ENCODE results near the gene NFX1. TPM values are rescaled to one million over a fixed set of nuclear protein-coding genes. Genes with fewer than 3 reads are reported as not detected.

The NFX1 gene
- total RNA-seq, 1 donor from 2014 or later: 13.0 TPM

GRCh38 chr9:33419708-33420303, 129.5 kb downstream of the NFX1 start:
- no peaks in the 10 kb centered on the region for H3K4me1 Mint-ChIP-seq
- H3K79me2 ChIP-seq (ENCODE audit: low read depth): no peaks in the 10 kb centered on the region
- H3K27ac Mint-ChIP-seq: no peak overlapping the region
- H3K27me3 Mint-ChIP-seq (ENCODE audit: insufficient read depth, low read depth): peaks cover 11% of the 10 kb centered on the region
- DNase-seq (ENCODE audit: low spot score): no peak
- TF ChIP-seq, protein P1, sequence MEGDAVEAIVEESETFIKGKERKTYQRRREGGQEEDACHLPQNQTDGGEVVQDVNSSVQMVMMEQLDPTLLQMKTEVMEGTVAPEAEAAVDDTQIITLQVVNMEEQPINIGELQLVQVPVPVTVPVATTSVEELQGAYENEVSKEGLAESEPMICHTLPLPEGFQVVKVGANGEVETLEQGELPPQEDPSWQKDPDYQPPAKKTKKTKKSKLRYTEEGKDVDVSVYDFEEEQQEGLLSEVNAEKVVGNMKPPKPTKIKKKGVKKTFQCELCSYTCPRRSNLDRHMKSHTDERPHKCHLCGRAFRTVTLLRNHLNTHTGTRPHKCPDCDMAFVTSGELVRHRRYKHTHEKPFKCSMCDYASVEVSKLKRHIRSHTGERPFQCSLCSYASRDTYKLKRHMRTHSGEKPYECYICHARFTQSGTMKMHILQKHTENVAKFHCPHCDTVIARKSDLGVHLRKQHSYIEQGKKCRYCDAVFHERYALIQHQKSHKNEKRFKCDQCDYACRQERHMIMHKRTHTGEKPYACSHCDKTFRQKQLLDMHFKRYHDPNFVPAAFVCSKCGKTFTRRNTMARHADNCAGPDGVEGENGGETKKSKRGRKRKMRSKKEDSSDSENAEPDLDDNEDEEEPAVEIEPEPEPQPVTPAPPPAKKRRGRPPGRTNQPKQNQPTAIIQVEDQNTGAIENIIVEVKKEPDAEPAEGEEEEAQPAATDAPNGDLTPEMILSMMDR (IDR thresholded peaks at IDR 0.05): no peak
- TF ChIP-seq EZH2phosphoT487 (IDR thresholded peaks at IDR 0.05): no peak
- no peak for TF ChIP-seq EZH2 (IDR thresholded peaks at IDR 0.05)
- H3K4me3 ChIP-seq: no peak overlapping the region
- H3K27ac ChIP-seq: no peak overlapping the region
- H4K20me1 ChIP-seq (ENCODE audit: low read depth): no peaks in the 10 kb centered on the region
- no peaks in the 10 kb centered on the region for H3K36me3 Mint-ChIP-seq
- H3K27me3 ChIP-seq: no peaks in the 10 kb centered on the region
- H3K9me3 ChIP-seq (ENCODE audit: low read depth): no peaks in the 10 kb centered on the region
- no peak overlapping the region for H3K4me3 Mint-ChIP-seq
- H3K9ac ChIP-seq: no peak overlapping the region
- no peaks in the 10 kb centered on the region for H3K4me1 ChIP-seq
- no peak overlapping the region for H3K4me2 ChIP-seq
- no peak overlapping the region for H2AFZ ChIP-seq (replicated peaks)
- peaks cover 2% of the 10 kb centered on the region for H3K9me3 Mint-ChIP-seq
- H3F3A ChIP-seq (ENCODE audit: low read depth): no peaks in the 10 kb centered on the region
- H3K36me3 ChIP-seq: no peaks in the 10 kb centered on the region

Small RNA genes within 50 kb of the gene (small RNA-seq; reads per million reads assigned to genes)
- gene RF00019: not detected

Other genes with a start within 250 kb of the NFX1 start
- 28.6 and 34.9 TPM in 2 replicates for gene SMU1, start 213.8 kb upstream of the NFX1 start, total RNA-seq (ENCODE audit: low replicate concordance)
- 7.3 and 7.5 TPM in 2 replicates for gene B4GALT1, start 123.2 kb upstream of the NFX1 start, total RNA-seq (ENCODE audit: low replicate concordance)
- gene SPINK4, start 50.3 kb upstream of the NFX1 start, total RNA-seq (ENCODE audit: low replicate concordance): not detected in 2 replicates
- 44.3 and 49.2 TPM in 2 replicates for gene BAG1, start 25.8 kb upstream of the NFX1 start, total RNA-seq (ENCODE audit: low replicate concordance)
- gene CHMP5, start 25.5 kb upstream of the NFX1 start, total RNA-seq (ENCODE audit: low replicate concordance): 74.9 and 135 TPM in 2 replicates
- 0.25 TPM in 1 of 2 replicates, not detected in the other for gene AQP7, start 112.1 kb downstream of the NFX1 start, total RNA-seq (ENCODE audit: low replicate concordance)
- 0.45 and 0.90 TPM in 2 replicates for gene AQP3, start 157.1 kb downstream of the NFX1 start, total RNA-seq (ENCODE audit: low replicate concordance)
- gene NOL6, start 183.4 kb downstream of the NFX1 start, total RNA-seq (ENCODE audit: low replicate concordance): 9.2 and 16.9 TPM in 2 replicates
- gene ANKRD18B, start 233.7 kb downstream of the NFX1 start, total RNA-seq (ENCODE audit: low replicate concordance): 10.3 and 14.7 TPM in 2 replicates